GM12878 (cell line): ENCODE results near the gene HSD17B12. TPM values are rescaled to one million over a fixed set of nuclear protein-coding genes. Genes with fewer than 3 reads are reported as not detected.

Experiments
- ATAC-seq: fragments of 200-7000 bp; cut with Tn5 transposase; 3 replicates; pipeline ENCODE4 v1.9.1; 2020; ENCODE audit warnings: mild to moderate bottlenecking, moderate library complexity
- BruUV-seq: library from RNA; stranded (reverse); fragments of 400-500 nt; replicated peaks from 2 replicates; lab custom pipeline; 2021; lab: Mats Ljungman, UMichigan
- CTCF ChIA-PET: fragments of 300-600 bp; sonication (Branson Sonifier 250); formaldehyde crosslinking; extraction: SDS; loops from one replicate; lab custom pipeline; 2021; ENCODE audit warnings: inconsistent platforms; lab: Yijun Ruan, JAX
- POLR2A ChIA-PET: fragments of 350-600 bp; formaldehyde crosslinking; extraction: SDS; loops from one replicate; lab custom pipeline; 2021; ENCODE audit warnings: inconsistent platforms; lab: Charles Lee
- RAD21 ChIA-PET: fragments of 300-600 bp; sonication (Branson Sonifier 250); formaldehyde crosslinking; loops from one replicate; lab custom pipeline; 2023; ENCODE audit warnings: antibody characterized with exemption; ENCODE audit not compliant: unreplicated experiment; lab: Charles Lee
- SMC1A ChIA-PET: fragments of 300-600 bp; sonication (Branson Sonifier 250); formaldehyde crosslinking; loops from one replicate; lab custom pipeline; 2023; ENCODE audit not compliant: unreplicated experiment, uncharacterized antibody; lab: Charles Lee
- DNase-seq: peaks from one replicate; pipeline ENCODE4 v3.0.0-alpha.2; 2011; ENCODE audit warnings: low read depth, low spot score
- FAIRE-seq: peaks from 3 replicates; lab custom pipeline; 2011; peaks lifted over from hg19 to GRCh38; lab: Jason Lieb, UNC
- H2AFZ ChIP-seq: 2 replicates; pipeline ENCODE4 v1.6.0; 2011; ENCODE audit warnings: low read depth, low read length, control low read depth; ENCODE audit not compliant: control insufficient read depth
- H3K27ac ChIP-seq: 2 replicates; pipeline ENCODE4 v1.5.1; 2011; ENCODE audit warnings: control low read depth; ENCODE audit not compliant: control insufficient read depth, insufficient read depth
- H3K27me3 ChIP-seq, 2 experiments: replicated peaks in 1 of 2; 2 replicates each; pipeline versions ENCODE4 v1.6.0 to v1.6.1; 2011; ENCODE audit warnings: low read length in 1 of 2; ENCODE audit not compliant: control insufficient read depth in 2 of 2, insufficient read depth in 2 of 2
- H3K36me3 ChIP-seq, 2 experiments: 2 replicates each; pipeline ENCODE4 v1.5.1; 2011; ENCODE audit warnings: low read length in 1 of 2; ENCODE audit not compliant: control insufficient read depth in 2 of 2, insufficient read depth in 2 of 2
- H3K4me1 ChIP-seq: 2 replicates; pipeline ENCODE4 v1.6.1; 2011; ENCODE audit warnings: mild to moderate bottlenecking, low read length, moderate library complexity, mixed read lengths; ENCODE audit not compliant: control insufficient read depth, insufficient read depth
- H3K4me2 ChIP-seq: 2 replicates; pipeline ENCODE4 v1.6.0; 2011; ENCODE audit warnings: control low read depth; ENCODE audit not compliant: control insufficient read depth, insufficient read depth
- H3K4me3 ChIP-seq: fragments of 200-600 bp; sonication (generic); 2 replicates; pipeline ENCODE4 v1.5.1; 2016
- H3K79me2 ChIP-seq: 2 replicates; pipeline ENCODE4 v1.6.0; 2011; ENCODE audit warnings: low read length; ENCODE audit not compliant: control insufficient read depth, insufficient read depth
- H3K9ac ChIP-seq: 2 replicates; pipeline ENCODE4 v1.8.0; 2011; ENCODE audit warnings: low read length, control low read depth, mixed read lengths; ENCODE audit not compliant: control insufficient read depth, insufficient read depth
- H3K9me3 ChIP-seq: replicated peaks from 3 replicates; pipeline ENCODE4 v1.5.1; 2011; ENCODE audit warnings: mild to moderate bottlenecking, low read length; ENCODE audit not compliant: control insufficient read depth, insufficient read depth
- H4K20me1 ChIP-seq: 2 replicates; pipeline ENCODE4 v1.6.0; 2011; ENCODE audit not compliant: control insufficient read depth, insufficient read depth
- ATF3 ChIP-seq: IDR thresholded peaks from 2 replicates; pipeline ENCODE4 v1.6.1; 2011; ENCODE audit warnings: low read depth, mild to moderate bottlenecking, low read length, moderate library complexity, borderline replicate concordance; ENCODE audit errors: extremely low read depth
- STAT3 ChIP-seq: IDR thresholded peaks from 2 replicates; pipeline ENCODE4 v1.6.1; 2011; ENCODE audit warnings: low read depth, low read length, improper control_type of control experiment
- WGBS: methylation state at CpG from one replicate; pipeline ENCODE4 v1.1.6; 2016; ENCODE audit warnings: low lambda C conversion rate; ENCODE audit not compliant: insufficient replicate concordance, insufficient coverage; ENCODE audit errors: missing lambda C conversion rate; 5-methylcytosine and 5-hydroxymethylcytosine counted together
- in situ Hi-C: fragments of 300-500 bp; cut with MboI; formaldehyde crosslinking; loops from 9 replicates; pipeline ENCODE4 v1.14.3; 2018; ENCODE audit warnings: mixed read lengths
- intact Hi-C: fragments of 100-400 bp; cut with micrococcal nuclease; formaldehyde crosslinking; loops from one replicate; pipeline ENCODE4 v1.14.2; 2022; ENCODE audit not compliant: unreplicated experiment
- polyA plus RNA-seq, 11 experiments: library from polyadenylated mRNA; depleted of rRNA in 4 of 11; unstranded in 6 of 11; stranded (reverse) in 5 of 11; fragments of >200 nt; fragmentation: Nextera tagmentation in 4 of 11; fragmentation: Illumina TruSeq in 1 of 11; extraction: Ambion mirVana in 4 of 11; extraction: Trizol in 1 of 11; gene quantifications; 1 replicate in 1 of 11; 2 replicates in 10 of 11; pipeline versions ENCODE4 v1.2.1 to v1.2.3, GENCODE V29; 2011 to 2016; ENCODE audit warnings: inconsistent platforms in 2 of 11, missing spikeins in 2 of 11, low read depth in 1 of 11
- total RNA-seq, 4 experiments: library from RNA; depleted of rRNA in 3 of 4; stranded (reverse); fragments of >200 nt in 3 of 4; fragmentation: Illumina TruSeq in 1 of 4; extraction: Trizol in 1 of 4; gene quantifications; 2 replicates each; pipeline versions ENCODE4 v1.2.1 to v1.2.3, GENCODE V29; 2013 to 2021
- TF ChIP-seq, protein P1 (sequence below): fragments of 450-650 bp; formaldehyde crosslinking; IDR thresholded peaks from 2 replicates; pipeline ENCODE4 v1.5.0; 2022; ENCODE audit warnings: mild to moderate bottlenecking, missing genetic modification characterization

HSD17B12 gene
- total and polyA plus RNA-seq, 10 of the 15 experiments (the other 5 are each of a cell fraction or from before 2014, with no cell fraction given), result 23.6 to 88.0 (median 64.7) TPM

- Histone ChIP-seq H2AFZ (no peak overlapping the region), H3K79me2 (no peaks in the 10 kb centered on the region), H3K27me3 (no peaks in the 10 kb centered on the region), H3K4me3 (no peak overlapping the region), H3K9ac (no peak overlapping the region), H3K36me3 (no peaks in the 10 kb centered on the region), H3K9me3 (peaks cover 4% of the 10 kb centered on the region; the same call in 2 of the 3 replicates), H3K4me1 (no peaks in the 10 kb centered on the region), H3K4me2 (no peak overlapping the region), H4K20me1 (no peaks in the 10 kb centered on the region), H3K27ac (no peak overlapping the region)
- CTCF ChIA-PET, result interaction anchor here (1.0 to 1.5 kb wide), 4 partner anchors 9 to 24 kb away, joined by 3 to 4 read pairs (median 4); no protein-coding TSS in a partner anchor
- no peak for DNase-seq
- POLR2A ChIA-PET, result interaction anchor here (0.6 kb wide), 4 partner anchors 30 to 98 kb away, joined by 3 to 7 read pairs (median 3); no protein-coding TSS in a partner anchor
- TF ChIP-seq ATF3 (no peak), STAT3 (no peak)
- TF ChIP-seq, protein P1, sequence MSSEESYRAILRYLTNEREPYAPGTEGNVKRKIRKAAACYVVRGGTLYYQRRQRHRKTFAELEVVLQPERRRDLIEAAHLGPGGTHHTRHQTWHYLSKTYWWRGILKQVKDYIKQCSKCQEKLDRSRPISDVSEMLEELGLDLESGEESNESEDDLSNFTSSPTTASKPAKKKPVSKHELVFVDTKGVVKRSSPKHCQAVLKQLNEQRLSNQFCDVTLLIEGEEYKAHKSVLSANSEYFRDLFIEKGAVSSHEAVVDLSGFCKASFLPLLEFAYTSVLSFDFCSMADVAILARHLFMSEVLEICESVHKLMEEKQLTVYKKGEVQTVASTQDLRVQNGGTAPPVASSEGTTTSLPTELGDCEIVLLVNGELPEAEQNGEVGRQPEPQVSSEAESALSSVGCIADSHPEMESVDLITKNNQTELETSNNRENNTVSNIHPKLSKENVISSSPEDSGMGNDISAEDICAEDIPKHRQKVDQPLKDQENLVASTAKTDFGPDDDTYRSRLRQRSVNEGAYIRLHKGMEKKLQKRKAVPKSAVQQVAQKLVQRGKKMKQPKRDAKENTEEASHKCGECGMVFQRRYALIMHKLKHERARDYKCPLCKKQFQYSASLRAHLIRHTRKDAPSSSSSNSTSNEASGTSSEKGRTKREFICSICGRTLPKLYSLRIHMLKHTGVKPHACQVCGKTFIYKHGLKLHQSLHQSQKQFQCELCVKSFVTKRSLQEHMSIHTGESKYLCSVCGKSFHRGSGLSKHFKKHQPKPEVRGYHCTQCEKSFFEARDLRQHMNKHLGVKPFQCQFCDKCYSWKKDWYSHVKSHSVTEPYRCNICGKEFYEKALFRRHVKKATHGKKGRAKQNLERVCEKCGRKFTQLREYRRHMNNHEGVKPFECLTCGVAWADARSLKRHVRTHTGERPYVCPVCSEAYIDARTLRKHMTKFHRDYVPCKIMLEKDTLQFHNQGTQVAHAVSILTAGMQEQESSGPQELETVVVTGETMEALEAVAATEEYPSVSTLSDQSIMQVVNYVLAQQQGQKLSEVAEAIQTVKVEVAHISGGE (CRISPR knock-in tag), result no peak
- RAD21 ChIA-PET, result interaction anchor here (0.6 to 1.0 kb wide), 2 partner anchors 21 to 34 kb away, joined by 3 read pairs; no protein-coding TSS in a partner anchor
- in situ Hi-C loops, result no loop called here
- FAIRE-seq, result no peak
- BruUV-seq, result no TSS peak
- SMC1A ChIA-PET, result interaction anchor here (0.6 to 1.7 kb wide), 10 partner anchors 10 to 127 kb away, joined by 3 to 7 read pairs (median 3); no protein-coding TSS in a partner anchor
- WGBS, result 97% methylated on average over 1 of the region's 1 CpG
- ATAC-seq, result no peak
- intact Hi-C loops, result no loop called here
Observed at GRCh38 chr11:43787824-43788223, 107.3 kb downstream of the HSD17B12 start.
